ENCODE measurements around the gene TMEM80.

The TMEM80 gene

GRCh38 chr11:721741-722345, 26.2 kb downstream of the TMEM80 start:
- TF ChIP-seq CTCF (IDR thresholded peaks at IDR 0.05; ENCODE audit: low read depth, low read length, missing control alignments), result no peak
- DNase-seq (ENCODE audit: low read depth), result no peak
- H3K4me3 ChIP-seq (ENCODE audit: low read depth, low read length), result no peak overlapping the region

GRCh38 chr11:722346-722811, 26.8 kb downstream of the TMEM80 start:
- DNase-seq (ENCODE audit: low read depth), result no peak
- H3K4me3 ChIP-seq (ENCODE audit: low read depth, low read length), result no peak overlapping the region

GRCh38 chr11:723120-723883, 27.7 kb downstream of the TMEM80 start:
- no peak for DNase-seq (ENCODE audit: low read depth)
- H3K4me3 ChIP-seq (ENCODE audit: low read depth, low read length), result no peak overlapping the region
- TF ChIP-seq CTCF (IDR thresholded peaks at IDR 0.05; ENCODE audit: low read depth, low read length, missing control alignments), result peak; percentile 53

More at GRCh38 chr11:722346-722811, 26.8 kb downstream of the TMEM80 start:
- no peak for TF ChIP-seq CTCF (IDR thresholded peaks at IDR 0.05; ENCODE audit: low read depth, low read length, missing control alignments)

- no peak for TF ChIP-seq CTCF (IDR thresholded peaks at IDR 0.05; ENCODE audit: low read depth, low read length, missing control alignments)
- DNase-seq (ENCODE audit: low read depth), result no peak
- H3K4me3 ChIP-seq (ENCODE audit: low read depth, low read length), result no peak overlapping the region; the same call in 1 of the 2 replicates
These were observed 28.6 kb downstream of the TMEM80 start for GRCh38 chr11:724049-724777.

GRCh38 chr11:724778-725386, 29.3 kb downstream of the TMEM80 start:
- no peak for TF ChIP-seq CTCF (IDR thresholded peaks at IDR 0.05; ENCODE audit: low read depth, low read length, missing control alignments)
- H3K4me3 ChIP-seq (ENCODE audit: low read depth, low read length), result peak overlapping the region; percentile 54; the same call in 1 of the 2 replicates

GRCh38 chr11:725624-726202, 30.1 kb downstream of the TMEM80 start:
- TF ChIP-seq CTCF (IDR thresholded peaks at IDR 0.05; ENCODE audit: low read depth, low read length, missing control alignments), result no peak
- peak overlapping the region; percentile 54 for H3K4me3 ChIP-seq (ENCODE audit: low read depth, low read length)
- DNase-seq (ENCODE audit: low read depth), result no peak

More at GRCh38 chr11:724778-725386, 29.3 kb downstream of the TMEM80 start:
- DNase-seq (ENCODE audit: low read depth), result no peak
